GM10266 (cell line): Measurements from ENCODE around the gene TXNDC15.

ENCODE experiments used
- DNase-seq: peaks from one replicate; pipeline ENCODE4 v3.0.0; 2012; ENCODE audit errors: extremely low spot score
- CTCF ChIP-seq: IDR thresholded peaks from 2 replicates; pipeline ENCODE4 v1.5.1; 2012; ENCODE audit warnings: mild to moderate bottlenecking, low read depth; ENCODE audit not compliant: control insufficient read depth, insufficient read depth; ENCODE audit errors: missing control alignments

Gene TXNDC15

DNA sequence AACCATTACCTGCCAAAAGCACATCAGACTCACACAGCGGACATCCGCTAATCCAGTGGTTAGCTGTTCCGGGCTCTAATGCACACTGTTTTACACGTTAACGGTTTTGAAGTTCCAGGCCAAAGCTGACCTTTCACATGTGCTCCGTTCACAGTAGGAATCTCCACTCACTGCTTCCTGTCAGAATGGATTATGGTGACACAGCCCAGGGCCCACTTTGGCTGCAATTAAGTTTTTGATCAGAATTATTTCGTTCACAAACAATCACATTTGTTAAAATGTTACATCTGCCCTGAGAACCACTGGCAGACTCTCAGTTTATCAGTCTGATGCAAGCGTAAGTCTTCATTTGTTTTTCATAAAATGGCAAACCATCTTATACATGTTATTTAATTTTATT, 63.4 kb downstream of the TXNDC15 start:
- DNase-seq: no peak
- no peak for TF ChIP-seq CTCF

- no peak for DNase-seq
- no peak for TF ChIP-seq CTCF
Measured at GRCh38 chr5:134938030-134938429, 63.9 kb downstream of the TXNDC15 start.

- TF ChIP-seq CTCF: no peak
- DNase-seq: no peak
Measured at GRCh38 chr5:134939500-134939899, 65.3 kb downstream of the TXNDC15 start.

- no peak for DNase-seq
- no peak for TF ChIP-seq CTCF
Measured at GRCh38 chr5:134943547-134943946, 69.4 kb downstream of the TXNDC15 start.

- no peak for DNase-seq
- TF ChIP-seq CTCF: no peak
Measured at GRCh38 chr5:134944630-134945029, 70.5 kb downstream of the TXNDC15 start.

GRCh38 chr5:134945041-134945440, 70.9 kb downstream of the TXNDC15 start:
- TF ChIP-seq CTCF: no peak
- DNase-seq: no peak

- no peak for DNase-seq
Measured at GRCh38 chr5:134948911-134949310, 74.7 kb downstream of the TXNDC15 start.

More at GRCh38 chr5:134948911-134949310, 74.7 kb downstream of the TXNDC15 start:
- TF ChIP-seq CTCF: no peak
